Natural killer cell treated with Interleukin-12 subunit alpha and Interleukin-12 subunit beta and Interleukin-15 and Interleukin-18, amount 100 ng/mL, for 72 hours (primary cell): ENCODE data around the gene PPM1H. TPM values are rescaled to one million over a fixed set of nuclear protein-coding genes. Genes with fewer than 3 reads are reported as not detected.

ENCODE experiments used
- ATAC-seq, 2 donors: fragments of 150-1000 bp; cut with Tn5 transposase in 1 of 2; sonication (Bioruptor Pico), chemical (Tn5 transposase) in 1 of 2; 2 replicates each; pipeline ENCODE4 v1.10.0; 2021
- DNase-seq: peaks from one replicate; pipeline ENCODE4 v3.0.0; 2022; ENCODE audit warnings: low spot score
- H3K27ac Mint-ChIP-seq, 2 donors: 1 replicate in 1 of 2; 2 replicates in 1 of 2; pipeline ENCODE4 v1.8.0; 2022; ENCODE audit warnings: mixed read lengths in 2 of 2, mild to moderate bottlenecking in 1 of 2, moderate library complexity in 1 of 2
- H3K27me3 Mint-ChIP-seq, 2 donors: 1 replicate in 1 of 2; 2 replicates in 1 of 2; pipeline ENCODE4 v1.8.0; 2022; ENCODE audit warnings: mixed read lengths in 2 of 2
- H3K36me3 Mint-ChIP-seq: one replicate; pipeline ENCODE4 v1.8.0; 2022; ENCODE audit warnings: mixed read lengths
- H3K4me1 Mint-ChIP-seq, 2 donors: 1 replicate in 1 of 2; 2 replicates in 1 of 2; pipeline ENCODE4 v1.8.0; 2022; ENCODE audit warnings: low read depth in 2 of 2, mixed read lengths in 2 of 2, mild to moderate bottlenecking in 1 of 2
- H3K4me3 Mint-ChIP-seq: one replicate; pipeline ENCODE4 v1.8.0; 2022; ENCODE audit warnings: mixed read lengths
- H3K9me3 Mint-ChIP-seq: 2 replicates; pipeline ENCODE4 v1.8.0; 2022; ENCODE audit warnings: mixed read lengths
- total RNA-seq, 2 donors: library from RNA; stranded (reverse); gene quantifications; one replicate each; pipeline ENCODE4 v1.2.3, GENCODE V29; 2022

Gene PPM1H
- total RNA-seq, 2 donors from 2014 or later: 0.38 TPM; not detected in 1

GRCh38 chr12:62701492-62701891 lies 233.5 kb downstream of the PPM1H start:
- H3K4me3 Mint-ChIP-seq: no peak overlapping the region
- H3K4me1 Mint-ChIP-seq: peaks cover 0 to 22% of the 10 kb centered on the region in 2 donors
- DNase-seq (no peak), ATAC-seq (no peak)
- no peaks in the 10 kb centered on the region for H3K36me3 Mint-ChIP-seq
- H3K27ac Mint-ChIP-seq: no peak overlapping the region
- peaks cover 2 to 6% of the 10 kb centered on the region in 2 donors for H3K27me3 Mint-ChIP-seq
- no peaks in the 10 kb centered on the region for H3K9me3 Mint-ChIP-seq

- Mint-ChIP-seq H3K36me3 (no peaks in the 10 kb centered on the region), H3K27me3 (peaks cover 0 to 2% of the 10 kb centered on the region in 2 donors), H3K9me3 (no peaks in the 10 kb centered on the region), H3K27ac (no peak overlapping the region), H3K4me1 (peaks cover 0 to 27% of the 10 kb centered on the region in 2 donors), H3K4me3 (no peak overlapping the region)
- no peak for ATAC-seq
- no peak for DNase-seq
These were observed 234.7 kb downstream of the PPM1H start for GRCh38 chr12:62700091-62700880.

GRCh38 chr12:62698701-62699101 lies 236.2 kb downstream of the PPM1H start:
- H3K4me3 Mint-ChIP-seq: no peak overlapping the region
- peaks cover 0 to 23% of the 10 kb centered on the region in 2 donors for H3K4me1 Mint-ChIP-seq
- H3K9me3 Mint-ChIP-seq: no peaks in the 10 kb centered on the region
- ATAC-seq: no peak
- H3K27me3 Mint-ChIP-seq: peaks cover 0 to 2% of the 10 kb centered on the region in 2 donors
- no peak for DNase-seq
- peak overlapping the region in 1 of 2 donors; percentile 18 for H3K27ac Mint-ChIP-seq
- H3K36me3 Mint-ChIP-seq: no peaks in the 10 kb centered on the region

GRCh38 chr12:62697893-62698292 lies 237.1 kb downstream of the PPM1H start:
- no peaks in the 10 kb centered on the region for H3K36me3 Mint-ChIP-seq
- DNase-seq: no peak
- no peak overlapping the region for H3K4me3 Mint-ChIP-seq
- peaks cover 0 to 19% of the 10 kb centered on the region in 2 donors for H3K4me1 Mint-ChIP-seq
- no peaks in the 10 kb centered on the region for H3K9me3 Mint-ChIP-seq
- peaks cover 0 to 2% of the 10 kb centered on the region in 2 donors for H3K27me3 Mint-ChIP-seq
- ATAC-seq: peak in 1 of 2 donors; percentile 58
- peak overlapping the region in 1 of 2 donors; percentile 75 for H3K27ac Mint-ChIP-seq

GRCh38 chr12:62695696-62696095 lies 239.3 kb downstream of the PPM1H start:
- ATAC-seq (no peak), DNase-seq (no peak)
- no peaks in the 10 kb centered on the region for H3K36me3 Mint-ChIP-seq
- H3K4me3 Mint-ChIP-seq: no peak overlapping the region
- H3K27ac Mint-ChIP-seq: peak overlapping the region in 1 of 2 donors; percentile 75
- H3K4me1 Mint-ChIP-seq: peaks cover 0 to 12% of the 10 kb centered on the region in 2 donors
- H3K9me3 Mint-ChIP-seq: no peaks in the 10 kb centered on the region
- H3K27me3 Mint-ChIP-seq: no peaks in the 10 kb centered on the region

- Mint-ChIP-seq H3K4me1 (peaks cover 0 to 16% of the 10 kb centered on the region in 2 donors), H3K9me3 (no peaks in the 10 kb centered on the region), H3K4me3 (no peak overlapping the region), H3K27me3 (no peaks in the 10 kb centered on the region), H3K27ac (peak overlapping the region in 1 of 2 donors; percentile 75), H3K36me3 (no peaks in the 10 kb centered on the region)
- ATAC-seq (peak in 1 of 2 donors; percentile 47), DNase-seq (no peak)
These were observed 240.3 kb downstream of the PPM1H start for GRCh38 chr12:62694632-62695031.

- Mint-ChIP-seq H3K36me3 (no peaks in the 10 kb centered on the region), H3K27me3 (no peaks in the 10 kb centered on the region), H3K4me3 (no peak overlapping the region), H3K27ac (no peak overlapping the region), H3K9me3 (no peaks in the 10 kb centered on the region), H3K4me1 (peaks cover 3 to 20% of the 10 kb centered on the region in 2 donors)
- DNase-seq (no peak), ATAC-seq (no peak)
These were observed 240.8 kb downstream of the PPM1H start for GRCh38 chr12:62694116-62694515.

GRCh38 chr12:62693376-62694050 lies 241.4 kb downstream of the PPM1H start:
- H3K27ac Mint-ChIP-seq: no peak overlapping the region
- H3K36me3 Mint-ChIP-seq: no peaks in the 10 kb centered on the region

GRCh38 chr12:62692884-62693283 lies 242.1 kb downstream of the PPM1H start:
- H3K9me3 Mint-ChIP-seq: no peaks in the 10 kb centered on the region
- no peak overlapping the region for H3K27ac Mint-ChIP-seq
- H3K4me1 Mint-ChIP-seq: peaks cover 5 to 21% of the 10 kb centered on the region in 2 donors
- H3K27me3 Mint-ChIP-seq: no peaks in the 10 kb centered on the region
- no peaks in the 10 kb centered on the region for H3K36me3 Mint-ChIP-seq
- no peak for ATAC-seq
- DNase-seq: no peak
- H3K4me3 Mint-ChIP-seq: no peak overlapping the region

More at GRCh38 chr12:62693376-62694050, 241.4 kb downstream of the PPM1H start:
- DNase-seq: no peak
- H3K9me3 Mint-ChIP-seq: no peaks in the 10 kb centered on the region
- peaks cover 5 to 21% of the 10 kb centered on the region in 2 donors for H3K4me1 Mint-ChIP-seq
- no peak for ATAC-seq
- H3K27me3 Mint-ChIP-seq: no peaks in the 10 kb centered on the region
- no peak overlapping the region for H3K4me3 Mint-ChIP-seq

- H3K27me3 Mint-ChIP-seq: no peaks in the 10 kb centered on the region
These were observed 243.6 kb downstream of the PPM1H start for GRCh38 chr12:62691309-62691708.

GRCh38 chr12:62689042-62689839 lies 245.7 kb downstream of the PPM1H start:
- Mint-ChIP-seq H3K4me3 (no peak overlapping the region), H3K9me3 (no peaks in the 10 kb centered on the region), H3K36me3 (no peaks in the 10 kb centered on the region), H3K27me3 (no peaks in the 10 kb centered on the region), H3K27ac (no peak overlapping the region), H3K4me1 (peaks cover 5 to 12% of the 10 kb centered on the region in 2 donors)
- peak in 1 of 2 donors; percentile 72 for ATAC-seq
- no peak for DNase-seq

More at GRCh38 chr12:62691309-62691708, 243.6 kb downstream of the PPM1H start:
- ATAC-seq: no peak
- DNase-seq: no peak
- Mint-ChIP-seq H3K36me3 (no peaks in the 10 kb centered on the region), H3K4me3 (no peak overlapping the region), H3K4me1 (peaks cover 5 to 16% of the 10 kb centered on the region in 2 donors), H3K9me3 (no peaks in the 10 kb centered on the region), H3K27ac (no peak overlapping the region)

GRCh38 chr12:62686938-62687337 lies 248.0 kb downstream of the PPM1H start:
- Mint-ChIP-seq H3K27me3 (peaks cover 0 to 4% of the 10 kb centered on the region in 2 donors), H3K27ac (no peak overlapping the region), H3K4me1 (peaks cover 5 to 12% of the 10 kb centered on the region in 2 donors)

GRCh38 chr12:62684570-62685295 lies 250.2 kb downstream of the PPM1H start:
- DNase-seq: no peak
- Mint-ChIP-seq H3K27me3 (peaks cover 5 to 20% of the 10 kb centered on the region in 2 donors), H3K9me3 (no peaks in the 10 kb centered on the region), H3K4me1 (peaks cover 8 to 9% of the 10 kb centered on the region in 2 donors), H3K36me3 (no peaks in the 10 kb centered on the region), H3K27ac (no peak overlapping the region), H3K4me3 (no peak overlapping the region)
- no peak for ATAC-seq

More at GRCh38 chr12:62686938-62687337, 248.0 kb downstream of the PPM1H start:
- DNase-seq: no peak
- no peaks in the 10 kb centered on the region for H3K9me3 Mint-ChIP-seq
- ATAC-seq: no peak
- H3K36me3 Mint-ChIP-seq: no peaks in the 10 kb centered on the region
- H3K4me3 Mint-ChIP-seq: no peak overlapping the region
